Coronary artery (tissue), 2 donors: ENCODE results near the gene ZMPSTE24.

ENCODE experiments used
- DNase-seq: peaks from one replicate; pipeline ENCODE4 v3.0.0-alpha.2; 2017; ENCODE audit warnings: low spot score
- H3K27ac ChIP-seq, 2 donors: fragments of 200-600 bp; sonication (generic); one replicate each; pipeline ENCODE4 v1.5.1; 2016 to 2019
- H3K4me3 ChIP-seq: fragments of 200-600 bp; sonication (generic); 2 replicates; pipeline ENCODE4 v1.5.1; 2016; ENCODE audit warnings: mild to moderate bottlenecking, moderate library complexity
- CTCF ChIP-seq: fragments of 200-600 bp; sonication (generic); IDR thresholded peaks from one replicate; pipeline ENCODE4 v1.5.1; 2019; ENCODE audit warnings: antibody characterized with exemption

ZMPSTE24 gene

GRCh38 chr1:40232444-40232843 lies 25.6 kb upstream of the ZMPSTE24 start:
- Histone ChIP-seq H3K4me3 (no peak overlapping the region), H3K27ac (no peak overlapping the region)
- no peak for DNase-seq
- no peak for TF ChIP-seq CTCF

GRCh38 chr1:40239626-40240025 lies 18.4 kb upstream of the ZMPSTE24 start:
- no peak overlapping the region for H3K27ac ChIP-seq
- no peak for TF ChIP-seq CTCF
- DNase-seq: no peak

GRCh38 chr1:40240390-40240789 lies 17.6 kb upstream of the ZMPSTE24 start:
- no peak overlapping the region for H3K4me3 ChIP-seq
- no peak overlapping the region for H3K27ac ChIP-seq
- TF ChIP-seq CTCF: no peak
- DNase-seq: no peak

More at GRCh38 chr1:40239626-40240025, 18.4 kb upstream of the ZMPSTE24 start:
- H3K4me3 ChIP-seq: no peak overlapping the region

GRCh38 chr1:40241362-40241761 lies 16.7 kb upstream of the ZMPSTE24 start:
- TF ChIP-seq CTCF: no peak
- DNase-seq: no peak
- Histone ChIP-seq H3K27ac (no peak overlapping the region), H3K4me3 (no peak overlapping the region)

GRCh38 chr1:40243351-40243750 lies 14.7 kb upstream of the ZMPSTE24 start:
- Histone ChIP-seq H3K27ac (no peak overlapping the region), H3K4me3 (no peak overlapping the region)
- TF ChIP-seq CTCF: no peak
- DNase-seq: no peak

- no peak overlapping the region for H3K4me3 ChIP-seq
- no peak for TF ChIP-seq CTCF
- no peak overlapping the region for H3K27ac ChIP-seq
- no peak for DNase-seq
These were observed 13.8 kb upstream of the ZMPSTE24 start for GRCh38 chr1:40244138-40244744.

GRCh38 chr1:40245686-40246085 lies 12.3 kb upstream of the ZMPSTE24 start:
- Histone ChIP-seq H3K27ac (no peak overlapping the region), H3K4me3 (no peak overlapping the region)
- TF ChIP-seq CTCF: no peak
- no peak for DNase-seq
